Heart left ventricle (tissue), 13 donors: ENCODE data around the gene DLX3.

Experiments used
- CTCF ChIP-seq, 12 donors: fragments of 200-600 bp; sonication (generic) in 4 of 12; IDR thresholded peaks; one replicate each; pipeline versions ENCODE4 v1.5.0 to v1.8.0; 2018 to 2022; ENCODE audit warnings: antibody characterized with exemption in 12 of 12, mild to moderate bottlenecking in 5 of 12
- POLR2A ChIP-seq, 2 donors: fragments of 450-650 bp; IDR thresholded peaks; one replicate each; pipeline ENCODE4 v1.6.1; 2017; ENCODE audit warnings: antibody characterized with exemption in 2 of 2, mild to moderate bottlenecking in 2 of 2, moderate library complexity in 2 of 2
- donor health status: ischemic (EF 13 %, LVEDD 7.1; RV severe dilation, severe dysfunction).
- donor health status: DM: no; HTN: yes; CAD: no.
- donor health status: DM: no; HTN: no; CAD: no.
- donor health status: ischemic (EF 25% LVEDD 6.9; RV normal size, moderate dysfunction).
- donor health status: ischemic (EF 25% LVEDD 5.7; RV mildly dilated, moderate dysfunction).
- donor health status: ischemic (EF 35%, LVEDD 5.7; RV mildly dilated, moderate dysfunction).
- donor health status: nonischemic (EF 11% LVEDD 7.7; RV severe dilation, severe dysfunction).
- donor health status: DM: yes; HTN: yes; CAD: no.
- donor health status: PGD.
- donor health status: ischemic (EF 29% LVEDD 5.4; RV normal size, mild dysfunction).
- donor health status: nonischemic (EF 23%, LVEDD 6.1; RV moderate dilation, normal function).

DNA sequence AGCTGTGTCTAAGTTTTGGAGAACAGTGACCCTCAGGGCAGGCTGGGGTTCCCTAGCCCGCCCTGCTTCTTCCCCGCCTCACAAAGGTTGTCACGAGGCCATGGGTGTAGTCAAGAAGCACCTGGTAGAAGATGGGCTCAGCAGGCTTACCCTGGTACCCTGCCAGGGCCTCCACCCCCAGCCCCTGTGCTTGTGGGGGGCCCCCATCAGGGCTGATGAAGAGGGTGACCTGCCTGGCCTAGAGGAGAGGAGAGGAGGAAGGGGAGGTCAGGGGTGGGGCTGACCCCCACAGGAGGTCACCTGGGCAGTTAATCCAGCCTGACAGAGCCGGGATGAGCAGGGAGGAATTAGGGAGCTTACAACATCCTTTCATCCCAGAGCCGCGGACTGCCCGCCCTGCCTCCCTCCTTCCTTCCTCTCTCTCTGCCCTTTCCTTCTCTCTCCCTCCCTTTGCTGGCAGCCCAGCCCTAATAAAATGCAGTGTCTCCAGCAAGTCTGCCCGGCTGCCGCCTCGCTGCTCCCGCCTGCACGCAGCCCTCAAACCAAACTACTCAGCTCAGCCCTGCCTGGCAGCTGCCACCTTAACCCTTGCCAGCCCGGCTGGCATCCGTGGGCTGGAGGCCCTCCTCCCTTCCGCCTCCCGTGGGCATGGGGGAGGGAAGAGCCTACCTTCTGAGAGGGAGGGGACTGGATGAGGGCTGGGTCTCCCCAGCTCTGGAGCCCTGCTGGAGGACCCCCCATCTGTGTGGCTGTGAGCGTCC is 7.2 kb downstream of the DLX3 start:
- TF ChIP-seq CTCF (IDR thresholded peaks at IDR 0.05) (no peak), POLR2A (IDR thresholded peaks at IDR 0.05) (no peak)
